ENCODE measurements around the gene SORBS1.

The SORBS1 gene

DNA sequence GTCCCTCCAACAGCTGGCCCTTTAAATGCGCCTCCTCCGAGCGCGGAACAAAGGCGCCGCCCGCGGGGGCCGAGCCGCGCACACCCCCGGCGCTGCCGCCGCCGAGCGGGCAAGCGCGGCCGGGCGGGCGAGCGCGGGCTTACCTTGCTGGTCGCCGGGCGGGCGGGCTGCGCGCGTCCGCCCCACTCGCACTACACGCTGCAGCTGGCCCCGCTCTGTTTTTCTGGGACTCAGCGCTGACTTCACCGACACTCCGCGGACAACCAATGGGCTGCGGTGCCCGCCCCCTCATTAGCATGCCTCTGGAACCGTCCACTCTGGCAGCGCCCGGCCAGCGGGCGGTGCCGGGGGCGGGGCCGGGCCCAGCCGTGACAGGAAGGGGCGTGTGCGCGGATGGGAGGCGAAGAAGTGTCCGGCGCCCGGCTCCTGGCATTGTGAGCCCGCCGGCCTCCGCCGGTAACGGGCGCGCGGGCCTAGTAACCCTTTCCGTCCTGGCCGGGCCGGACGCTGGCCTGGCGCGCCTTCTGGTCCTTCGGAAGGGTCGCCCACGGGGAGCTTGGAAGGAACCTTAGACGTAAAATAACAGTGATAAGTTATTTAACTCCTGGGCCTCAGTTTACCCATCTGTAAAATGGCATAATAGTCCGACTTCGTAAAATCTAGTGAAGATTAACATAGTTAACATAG is at the start of gene SORBS1:
SORBS1 (minus strand) TSS at position 195 of the 687 bp plus-strand sequence. CDS start 120,236 bp downstream, outside the sequence.
- DNase-seq, result peak; percentile 88 to 92

- DNase-seq, result no peak
Measured at GRCh38 chr10:95610727-95611126, 49.6 kb upstream of the SORBS1 start.

DNA sequence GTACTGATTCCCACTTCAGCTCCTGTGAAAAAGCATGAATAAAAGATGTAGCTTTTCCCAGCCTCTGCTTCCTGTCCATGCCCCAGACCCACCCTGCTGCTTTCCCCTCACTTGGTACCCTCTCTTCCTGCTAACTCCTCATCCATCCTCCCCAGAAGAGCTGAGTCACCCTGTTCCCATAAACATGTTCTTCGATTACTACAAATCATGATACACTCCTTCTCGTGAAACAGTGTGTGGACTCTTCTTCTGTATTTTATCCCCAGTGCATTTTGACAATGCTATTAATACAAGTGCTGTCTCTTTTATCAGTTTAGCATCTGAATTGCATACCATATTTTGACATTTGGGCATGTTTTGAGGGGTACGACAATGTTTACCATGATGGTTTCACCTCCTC is 45.8 kb upstream of the SORBS1 start:
- no peak for DNase-seq

GRCh38 chr10:95605163-95605562 is 44.0 kb upstream of the SORBS1 start:
- DNase-seq, result no peak

DNA sequence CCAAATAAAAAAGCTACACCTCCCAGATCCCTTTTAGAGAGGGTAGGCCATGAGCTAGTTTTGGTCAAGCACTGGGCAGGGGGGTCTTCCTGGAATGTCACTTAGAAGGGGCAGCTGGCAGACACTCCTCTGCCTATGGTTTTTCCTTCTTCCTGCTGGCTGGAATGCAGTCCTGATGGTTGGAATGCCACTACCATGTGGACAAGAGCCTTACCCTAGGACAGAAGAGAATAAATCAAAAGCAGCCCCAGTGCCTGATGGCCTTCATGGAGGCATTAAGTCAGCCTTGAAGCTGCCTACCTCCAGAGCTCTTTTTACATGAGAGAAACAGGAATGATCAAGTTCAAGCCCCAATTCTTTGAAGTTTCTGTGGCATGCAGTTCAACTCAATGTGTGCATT is 43.5 kb upstream of the SORBS1 start:
- DNase-seq, result no peak

DNA sequence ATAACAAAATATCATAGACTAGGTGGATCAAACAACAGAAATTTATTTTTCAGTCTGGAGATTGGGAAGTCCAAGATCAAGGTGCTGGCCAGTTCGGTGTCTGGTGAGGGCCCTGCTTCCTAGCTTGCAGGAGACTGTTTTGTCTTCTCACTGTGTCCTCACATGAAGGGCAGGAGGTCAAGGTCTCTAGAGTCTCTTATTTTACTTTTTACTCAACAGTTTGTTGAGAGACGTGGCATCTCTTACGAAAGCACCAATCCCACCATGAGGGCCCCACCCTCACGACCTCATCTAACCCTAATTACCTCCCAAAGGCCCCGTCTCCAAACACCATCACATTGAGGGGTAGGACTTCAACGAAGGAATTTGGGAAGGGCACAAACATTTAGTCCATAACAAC is 41.2 kb upstream of the SORBS1 start:
- no peak for DNase-seq

GRCh38 chr10:95601116-95601719 is 40.0 kb upstream of the SORBS1 start:
- DNase-seq, result peak; percentile 27 to 49

DNA sequence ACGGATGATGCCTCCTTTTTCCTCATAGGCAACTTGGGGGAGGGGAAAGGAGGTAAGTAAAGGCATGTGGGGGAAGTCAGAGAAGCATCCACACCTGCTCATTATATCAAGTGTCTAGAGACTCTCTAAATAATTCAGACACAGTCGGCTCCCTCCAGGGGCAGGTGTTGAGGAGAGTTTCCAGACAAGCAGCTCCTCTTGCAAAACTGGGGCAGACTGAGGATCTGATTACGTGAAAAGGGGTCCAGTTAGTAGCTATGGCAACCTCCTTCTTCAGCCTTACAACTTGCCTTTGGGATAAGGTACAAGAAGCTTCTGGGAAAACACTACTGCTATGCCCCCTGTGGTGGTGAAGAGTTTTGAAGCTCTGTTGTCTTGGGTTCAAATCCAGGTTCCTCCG is 39.0 kb upstream of the SORBS1 start:
- DNase-seq, result no peak

GRCh38 chr10:95597788-95598187 is 36.6 kb upstream of the SORBS1 start:
- DNase-seq, result no peak

DNA sequence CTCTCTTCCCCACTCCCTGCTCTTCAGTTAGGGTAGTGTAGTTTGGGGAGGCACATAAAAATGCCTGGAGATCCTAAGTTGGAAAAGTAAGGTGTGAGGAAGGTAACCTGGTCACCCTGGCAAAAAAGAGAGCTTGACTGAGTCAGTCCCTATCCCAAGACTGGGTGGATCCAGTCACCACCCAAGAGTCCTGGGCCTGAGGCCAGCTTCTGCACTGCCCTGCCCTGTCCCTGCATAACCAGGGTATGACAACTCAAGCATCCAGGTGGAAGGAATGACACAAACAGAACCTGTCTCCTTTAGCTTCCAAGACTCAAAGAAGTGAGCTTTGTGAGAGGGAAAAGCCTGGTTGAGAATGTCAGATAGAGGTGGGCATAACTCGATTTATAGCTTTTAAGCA is 26.9 kb upstream of the SORBS1 start:
- DNase-seq, result no peak

DNA sequence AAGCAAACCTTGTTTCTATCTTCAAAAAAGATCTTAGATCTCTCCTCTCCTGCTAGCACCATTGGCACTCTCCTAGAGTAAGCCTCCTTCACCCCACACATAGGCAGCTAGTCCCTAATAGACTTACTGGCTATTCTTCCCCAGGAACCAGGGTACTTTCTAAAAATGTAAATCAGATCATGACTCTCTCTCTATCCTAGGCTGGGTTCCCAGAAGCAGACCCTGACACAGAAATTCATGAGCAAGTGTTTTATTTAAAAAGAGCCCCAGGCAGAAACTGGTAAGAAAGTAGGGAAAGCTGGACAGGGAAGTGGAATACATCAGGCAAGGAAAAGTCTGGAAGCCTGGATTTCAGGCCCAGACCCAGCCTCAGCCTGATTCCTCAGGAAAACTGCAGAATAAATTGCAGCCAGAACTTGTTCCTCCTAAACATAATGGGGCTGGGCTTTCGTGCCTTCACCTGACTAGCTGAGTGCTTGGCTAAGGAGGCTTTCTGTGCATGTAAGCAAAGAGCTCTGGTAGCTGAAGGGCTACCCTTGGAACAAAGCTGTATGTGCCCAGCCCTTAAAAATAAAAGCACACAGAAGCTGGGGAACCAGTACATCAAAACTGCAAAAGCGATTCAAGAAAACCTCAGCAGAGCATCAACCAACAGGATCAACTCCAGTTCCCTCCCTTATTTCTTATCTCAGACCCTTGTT is 18.8 kb upstream of the SORBS1 start:
- DNase-seq, result no peak

DNA sequence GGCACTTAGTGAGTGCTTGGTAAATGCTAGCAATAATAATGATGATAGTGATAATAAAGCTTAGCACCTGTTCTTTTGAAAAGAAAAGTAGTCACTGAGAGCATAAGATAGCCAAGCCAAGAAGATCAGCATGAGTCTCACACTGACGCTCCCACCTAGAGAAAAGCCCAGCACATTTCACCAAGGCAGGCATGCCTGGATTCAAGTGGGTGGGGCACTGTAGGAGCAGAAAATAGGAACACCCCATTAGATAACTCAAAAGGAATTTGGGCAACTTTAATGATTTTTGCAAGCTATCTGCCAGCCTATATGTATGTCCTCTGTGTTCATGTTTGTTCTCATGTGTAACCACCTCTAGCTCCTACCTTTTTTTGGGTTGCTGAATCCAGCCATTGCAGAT is 18.1 kb upstream of the SORBS1 start:
- no peak for DNase-seq

DNA sequence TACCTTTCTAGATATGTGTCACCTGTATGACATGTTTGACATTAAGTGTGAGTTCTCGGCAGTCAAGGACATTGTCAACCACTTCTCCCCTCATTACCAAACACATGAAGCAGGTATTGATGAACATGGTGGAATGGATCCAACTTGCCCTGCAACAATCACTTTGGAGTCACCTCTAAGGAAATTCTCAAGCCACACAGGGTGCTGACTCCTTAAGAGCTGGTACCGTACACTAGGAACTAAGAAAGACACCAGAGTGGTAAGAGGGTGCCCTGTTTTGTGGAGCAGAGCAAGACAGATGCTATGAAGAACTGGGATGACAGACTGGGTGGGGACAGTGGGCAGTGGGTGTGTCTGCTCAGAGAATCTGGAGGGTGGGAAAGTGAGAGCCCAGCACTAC is 17.4 kb upstream of the SORBS1 start:
- DNase-seq, result no peak

- DNase-seq, result no peak
Measured at GRCh38 chr10:95574649-95575365, 13.6 kb upstream of the SORBS1 start.

- DNase-seq, result no peak
Measured at GRCh38 chr10:95573964-95574604, 12.9 kb upstream of the SORBS1 start.

DNA sequence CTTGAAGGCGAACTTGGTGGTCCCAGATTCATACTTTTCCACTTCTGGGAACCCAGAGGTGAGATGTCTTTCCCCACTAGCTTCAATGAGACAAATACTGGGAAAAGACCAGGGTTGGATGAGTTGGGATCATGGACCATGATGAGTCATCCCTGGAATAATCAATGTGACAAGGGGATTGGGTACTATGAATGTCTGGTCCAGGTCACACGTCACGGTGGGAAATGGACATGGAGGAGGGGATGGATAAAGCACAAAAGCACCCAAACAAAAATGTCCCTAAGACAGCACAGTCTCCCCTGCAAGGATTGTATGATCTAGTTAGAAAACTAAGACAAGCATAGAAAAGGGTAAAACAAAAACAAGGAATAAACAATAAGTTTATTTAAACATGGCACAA is 12.4 kb upstream of the SORBS1 start:
- no peak for DNase-seq

DNA sequence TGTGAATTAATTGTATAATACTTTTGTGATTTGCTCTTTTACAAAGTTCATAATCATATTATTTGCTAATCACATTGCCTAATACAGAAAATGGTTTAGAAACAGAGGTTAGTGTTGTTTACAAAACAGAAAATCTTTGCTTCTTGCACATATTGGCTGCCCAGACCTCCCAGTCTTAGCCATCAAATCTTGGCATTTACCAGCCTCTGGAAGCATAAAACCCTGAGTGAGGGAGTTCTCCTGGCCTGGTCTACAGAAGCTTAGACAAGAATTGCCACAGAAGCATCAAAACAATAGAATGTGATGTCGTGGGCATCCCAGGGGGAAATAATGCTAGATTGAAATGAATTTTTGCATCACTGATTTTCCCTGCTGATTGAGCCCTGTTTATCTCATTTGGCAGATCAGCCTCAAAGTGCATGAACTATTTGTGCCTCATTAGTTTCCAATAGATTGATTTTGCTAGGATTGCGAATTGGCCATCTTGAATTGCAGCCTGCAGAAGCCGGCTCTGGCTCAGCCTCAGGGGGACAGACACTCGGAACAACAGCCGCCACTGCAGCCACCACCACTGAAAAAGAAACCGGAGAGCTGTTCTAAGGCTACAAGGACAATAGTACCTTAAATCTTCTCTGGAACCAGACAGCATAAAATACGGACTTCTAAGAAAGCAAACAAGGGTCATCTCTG is 11.1 kb upstream of the SORBS1 start:
- no peak for DNase-seq

- DNase-seq, result no peak
Measured at GRCh38 chr10:95571390-95571789, 10.2 kb upstream of the SORBS1 start.

DNA sequence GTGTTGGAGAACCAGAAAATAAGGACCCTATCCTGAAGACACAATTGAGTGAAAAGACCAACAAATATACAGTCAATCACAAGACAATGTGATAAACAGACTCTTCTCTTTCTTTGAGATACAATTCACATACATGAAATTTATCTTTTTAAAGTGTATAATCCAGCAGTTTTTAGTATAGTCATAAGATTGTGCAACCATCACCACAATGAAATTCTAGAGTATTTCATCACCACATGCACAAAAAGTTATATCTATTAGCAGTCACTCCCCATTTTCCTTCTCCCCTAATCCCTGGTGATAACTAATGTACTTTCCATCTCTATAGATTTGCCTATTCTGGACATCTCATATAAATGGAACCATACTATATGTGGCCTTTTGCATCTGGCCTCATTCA is 8.2 kb upstream of the SORBS1 start:
- no peak for DNase-seq

- no peak for DNase-seq
Measured at GRCh38 chr10:95567903-95568630, 6.9 kb upstream of the SORBS1 start.

DNA sequence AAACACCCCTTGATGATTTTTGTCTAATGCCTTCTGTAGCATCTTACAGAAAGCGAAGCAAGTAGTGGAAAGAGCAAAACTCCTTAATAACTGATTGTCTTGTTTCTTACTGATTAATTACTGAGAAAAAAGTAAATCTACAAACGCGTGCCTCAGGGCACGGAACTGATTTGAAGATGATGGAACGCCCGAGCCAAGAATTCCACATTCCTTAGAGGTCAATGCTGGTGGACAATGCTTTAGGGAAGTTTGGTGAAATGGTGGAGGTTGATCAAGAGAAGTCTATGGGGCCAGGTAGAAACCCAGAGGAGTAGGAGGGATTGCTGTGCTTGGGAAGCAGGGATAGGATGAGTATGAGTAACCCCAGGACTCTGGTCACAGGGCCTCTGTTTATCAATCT is 5.0 kb upstream of the SORBS1 start:
- no peak for DNase-seq

GRCh38 chr10:95565336-95565735 is 4.2 kb upstream of the SORBS1 start:
- DNase-seq, result no peak

Measured in CD4-positive, alpha-beta T cell treated with Interferon alpha-2 for 1 hour (primary cell).